Measurements from ENCODE around the gene ARHGAP31. TPM values are rescaled to one million over a fixed set of nuclear protein-coding genes. Genes with fewer than 3 reads are reported as not detected.
A peak's percentile ranks its signal among the peaks of the same experiment; 100 is the strongest.

ARHGAP31 gene
- total and polyA plus RNA-seq, 2 experiments from 2014 or later: 1.2 to 4.3 TPM

DNA sequence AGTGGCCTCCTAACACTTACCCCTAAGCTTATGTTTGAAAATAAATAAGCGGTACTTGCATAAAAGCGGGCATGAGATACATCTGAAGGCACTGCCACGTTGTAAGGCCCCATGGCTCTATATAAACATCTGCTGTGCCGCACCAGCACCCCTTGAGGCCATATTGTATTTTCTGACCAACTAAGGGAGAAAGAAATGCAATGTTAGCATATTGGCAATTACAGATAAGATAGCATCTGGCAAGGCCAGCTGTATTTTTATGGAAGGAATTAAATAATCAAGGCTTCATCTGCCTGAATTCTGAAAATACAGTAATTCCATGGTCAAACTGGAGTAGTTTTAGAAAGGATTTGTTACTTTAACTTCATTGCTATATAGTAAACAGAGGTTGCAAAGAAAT is 140.5 kb downstream of the ARHGAP31 start:
- Histone ChIP-seq H3K27me3 (ENCODE audit: insufficient read depth) (no peaks in the 10 kb centered on the region), H3K9me2 (ENCODE audit: insufficient read depth) (no peaks in the 10 kb centered on the region), H2AFZ (no peak overlapping the region), H3K79me2 (replicated peaks; ENCODE audit: insufficient read depth) (no peaks in the 10 kb centered on the region; the same call in 1 of the 2 replicates), H3K27ac (ENCODE audit: low read depth) (no peak overlapping the region), H3K4me2 (no peak overlapping the region), H3K4me1 (ENCODE audit: insufficient read depth) (no peaks in the 10 kb centered on the region), H3K4me3 (no peak overlapping the region), H3K36me3 (ENCODE audit: insufficient read depth) (peaks cover 67% of the 10 kb centered on the region), H4K20me1 (replicated peaks; ENCODE audit: insufficient read depth) (0 out of 2 replicates have a peak, but pooled peaks cover 5% of the 10 kb centered on the region), H3F3A (replicated peaks; ENCODE audit: low read depth) (no peaks in the 10 kb centered on the region)
- Mint-ChIP-seq H3K36me3 (ENCODE audit: low read depth) (peaks cover 79% of the 10 kb centered on the region), H3K4me1 (no peaks in the 10 kb centered on the region), H3K4me3 (no peak overlapping the region), H3K9me3 (peaks cover 10% of the 10 kb centered on the region), H3K27me3 (ENCODE audit: insufficient read depth, low read depth, poor library complexity) (no peaks in the 10 kb centered on the region), H3K27ac (no peak overlapping the region)
- TF ChIP-seq ZNF462 (CRISPR knock-in tag; IDR thresholded peaks at IDR 0.05) (no peak), CTCF (conservative IDR thresholded peaks at IDR 0.05; ENCODE audit: low read depth in 2 of 2) (0 out of 4 replicates have a peak, but pooled peaks of 1 of the 2 experiments have one; percentile 26)
- ATAC-seq: no peak
- no peak for DNase-seq (ENCODE audit: low spot score)

- no peaks in the 10 kb centered on the region for H3K4me1 Mint-ChIP-seq
- ATAC-seq: no peak
- Histone ChIP-seq H3K4me1 (ENCODE audit: insufficient read depth) (no peaks in the 10 kb centered on the region), H4K20me1 (replicated peaks; ENCODE audit: insufficient read depth) (0 out of 2 replicates have a peak, but pooled peaks cover 5% of the 10 kb centered on the region), H3K27me3 (ENCODE audit: insufficient read depth) (no peaks in the 10 kb centered on the region), H3K27ac (ENCODE audit: low read depth) (no peak overlapping the region), H3K9me2 (ENCODE audit: insufficient read depth) (no peaks in the 10 kb centered on the region), H3F3A (replicated peaks; ENCODE audit: low read depth) (no peaks in the 10 kb centered on the region), H3K4me3 (no peak overlapping the region), H2AFZ (no peak overlapping the region), H3K36me3 (ENCODE audit: insufficient read depth) (peaks cover 45% of the 10 kb centered on the region; the same call in 1 of the 2 replicates), H3K4me2 (no peak overlapping the region), H3K79me2 (replicated peaks; ENCODE audit: insufficient read depth) (no peaks in the 10 kb centered on the region; the same call in 1 of the 2 replicates)
- no peaks in the 10 kb centered on the region for H3K9me3 Mint-ChIP-seq
- peaks cover 63% of the 10 kb centered on the region for H3K36me3 Mint-ChIP-seq (ENCODE audit: low read depth)
- no peak for DNase-seq (ENCODE audit: low spot score)
- no peak overlapping the region for H3K27ac Mint-ChIP-seq
- H3K4me3 Mint-ChIP-seq: no peak overlapping the region
- no peaks in the 10 kb centered on the region for H3K27me3 Mint-ChIP-seq (ENCODE audit: insufficient read depth, low read depth, poor library complexity)
- TF ChIP-seq ZNF114 (CRISPR knock-in tag; IDR thresholded peaks at IDR 0.05) (no peak), EZH2 (IDR thresholded peaks at IDR 0.05; ENCODE audit: low read depth, unreplicated experiment) (no peak), ETS1 (IDR thresholded peaks at IDR 0.05) (no peak)
Observed at GRCh38 chr3:119436977-119437376, 142.8 kb downstream of the ARHGAP31 start.

All from GM23338 (cell line).